HG03159 (cell line): ENCODE data around the gene FBXO9.

ENCODE experiments used
- ATAC-seq: cut with Tn5 transposase; IDR thresholded peaks from one replicate; pipeline ENCODE4 v1.9.1; 2021; ENCODE audit warnings: mild to moderate bottlenecking, moderate library complexity; ENCODE audit not compliant: unreplicated experiment

The FBXO9 gene

GRCh38 chr6:53086302-53086701 is 21.1 kb downstream of the FBXO9 start:
- no peak for ATAC-seq

- no peak for ATAC-seq
Observed at GRCh38 chr6:53089948-53090347, 24.7 kb downstream of the FBXO9 start.

- ATAC-seq, result no peak
Observed at GRCh38 chr6:53090576-53090975, 25.4 kb downstream of the FBXO9 start.

DNA sequence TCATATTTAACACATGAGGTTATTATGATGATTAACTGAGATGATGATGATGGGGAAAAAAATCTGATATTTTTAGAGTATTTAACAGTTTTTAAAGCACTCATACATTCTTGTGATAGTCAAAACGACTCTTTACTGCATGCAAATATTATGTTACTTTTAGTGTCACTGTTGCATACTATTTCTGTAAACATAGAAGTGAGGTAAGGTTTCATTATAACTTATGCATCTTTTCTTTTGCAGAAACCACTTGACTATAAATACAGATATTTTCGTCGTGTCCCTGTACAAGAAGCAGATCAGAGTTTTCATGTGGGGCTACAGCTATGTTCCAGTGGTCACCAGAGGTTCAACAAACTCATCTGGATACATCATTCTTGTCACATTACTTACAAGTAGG is 30.1 kb downstream of the FBXO9 start:
- ATAC-seq, result no peak

DNA sequence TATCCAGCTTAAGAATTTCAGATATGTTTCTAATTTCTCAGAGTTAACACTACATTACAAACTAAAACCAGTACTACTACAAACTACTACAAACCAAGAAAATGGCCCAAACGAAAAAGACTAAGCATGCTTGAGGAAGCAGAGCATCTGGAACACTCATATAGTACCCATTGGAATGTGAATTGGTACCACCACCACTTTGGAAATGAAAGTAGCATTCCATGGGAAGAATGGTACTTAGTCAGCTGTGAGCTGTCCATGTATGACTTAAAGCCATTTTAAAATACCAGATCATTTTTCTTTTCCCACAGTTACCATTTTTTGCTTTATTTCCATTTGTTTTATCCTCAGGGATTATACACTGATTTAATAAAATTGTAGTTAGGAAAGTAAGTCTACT is 30.5 kb downstream of the FBXO9 start:
- ATAC-seq, result no peak

DNA sequence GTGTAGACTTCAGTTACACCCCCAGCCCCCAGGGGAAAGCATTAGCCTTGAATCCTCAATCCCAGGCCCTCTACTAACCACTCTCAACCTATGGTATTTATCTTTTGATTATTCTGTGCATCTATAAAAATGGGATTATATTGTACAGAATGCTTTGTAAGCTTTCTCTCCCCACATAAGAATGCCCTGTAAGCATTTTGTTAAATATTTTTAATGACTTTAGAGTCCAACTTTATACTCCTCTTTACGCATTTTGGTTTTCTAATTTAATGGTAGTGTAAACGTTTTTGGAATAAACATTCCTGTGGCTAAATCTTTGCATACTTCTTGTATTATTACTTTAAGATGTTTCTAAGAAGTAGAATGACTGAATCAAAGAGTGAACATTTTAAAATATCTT is 35.4 kb downstream of the FBXO9 start:
- ATAC-seq, result no peak

GRCh38 chr6:53101006-53101405 is 35.8 kb downstream of the FBXO9 start:
- ATAC-seq, result no peak

DNA sequence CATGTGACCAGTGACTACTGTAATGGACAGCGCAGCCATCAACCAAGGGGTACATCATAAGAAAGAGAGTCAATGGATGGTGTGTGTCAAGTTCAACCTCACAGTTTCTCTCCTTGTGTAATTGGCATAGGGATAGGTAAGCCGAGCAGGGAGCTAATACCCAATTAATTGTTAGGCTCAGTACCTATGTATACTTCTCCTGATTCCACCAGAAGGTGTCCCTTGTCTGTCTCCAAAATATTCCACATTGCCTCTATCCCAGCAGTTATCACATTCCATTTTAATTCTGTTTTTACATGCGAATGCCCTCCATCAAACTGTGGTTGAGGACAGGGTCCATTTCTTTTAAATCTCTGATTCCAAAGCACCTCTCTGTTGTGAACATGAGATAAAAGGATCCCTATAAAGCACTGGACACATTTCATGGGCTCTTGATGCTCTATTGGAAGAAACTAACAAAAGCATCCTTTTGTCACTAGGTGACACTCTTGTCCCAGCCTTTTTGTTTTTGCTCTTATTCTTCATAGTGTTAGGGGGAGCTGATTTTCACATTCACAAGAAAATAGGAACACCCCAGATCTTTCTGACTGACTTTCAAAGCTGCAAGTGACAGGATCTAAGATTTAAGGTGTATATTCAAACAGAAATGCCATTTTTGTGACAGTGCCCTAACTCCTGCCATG is 38.9 kb downstream of the FBXO9 start:
- ATAC-seq, result no peak

GRCh38 chr6:53104916-53105315 is 39.7 kb downstream of the FBXO9 start:
- ATAC-seq, result no peak

DNA sequence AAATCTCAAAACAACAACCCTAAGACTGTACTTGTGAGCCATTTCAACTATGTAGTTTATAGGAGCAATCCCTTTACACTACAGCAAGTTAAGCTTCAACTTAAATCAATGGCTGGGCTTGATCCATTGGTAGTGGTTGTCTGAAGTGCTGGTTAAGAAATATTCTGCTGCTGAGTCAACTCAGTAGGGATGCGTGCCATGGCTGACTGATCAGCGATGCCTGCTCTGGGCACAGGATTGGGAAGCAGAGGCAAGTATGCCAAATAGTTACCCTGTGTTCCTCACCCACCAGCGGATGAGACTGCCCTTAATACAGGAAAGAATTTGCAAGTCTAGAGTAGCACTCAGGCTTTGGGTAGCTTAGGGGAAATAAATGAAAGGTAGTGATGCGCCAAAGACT is 41.9 kb downstream of the FBXO9 start:
- no peak for ATAC-seq

- peak; percentile 66 for ATAC-seq
Observed at GRCh38 chr6:53109612-53110011, 44.4 kb downstream of the FBXO9 start.

GRCh38 chr6:53111865-53112264 is 46.7 kb downstream of the FBXO9 start:
- ATAC-seq, result no peak

DNA sequence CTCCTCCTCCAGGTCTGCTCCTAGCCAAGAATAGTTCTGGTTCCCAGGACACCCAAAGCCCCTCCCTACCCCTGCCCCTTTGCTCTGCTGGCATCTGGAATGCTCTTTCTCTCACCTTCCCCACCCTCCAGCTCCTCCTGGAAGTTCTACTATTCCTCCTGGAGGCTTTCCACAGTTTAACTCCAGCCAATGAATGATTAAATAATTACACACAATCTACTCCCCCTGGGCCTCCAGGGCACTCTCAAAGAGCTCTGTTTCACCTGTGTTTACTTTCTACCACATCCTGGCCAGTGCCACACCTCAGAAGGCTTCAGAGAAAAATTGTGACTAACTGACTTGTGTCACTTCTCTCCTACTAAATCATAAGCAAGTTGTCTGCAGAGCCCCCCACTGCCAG is 47.2 kb downstream of the FBXO9 start:
- no peak for ATAC-seq

DNA sequence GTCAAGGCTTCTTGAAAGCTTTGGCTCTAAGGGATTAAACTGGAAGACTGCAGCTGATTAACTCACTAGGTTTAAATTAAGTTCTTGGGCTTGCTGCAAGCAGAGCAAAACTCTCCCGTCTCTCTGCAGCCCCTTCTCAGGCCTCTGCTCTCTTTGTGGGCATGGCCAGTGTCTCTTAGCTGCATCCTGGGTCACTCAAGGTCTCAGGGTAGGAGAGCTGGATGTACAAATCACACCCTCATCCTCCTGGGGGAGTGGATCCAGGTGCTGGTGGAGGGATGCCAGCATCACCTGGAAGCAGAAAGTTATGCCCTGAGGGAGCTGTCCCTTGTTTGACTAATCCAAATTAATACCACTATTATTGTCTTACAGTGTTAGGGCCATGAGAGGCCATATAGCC is 47.7 kb downstream of the FBXO9 start:
- no peak for ATAC-seq

DNA sequence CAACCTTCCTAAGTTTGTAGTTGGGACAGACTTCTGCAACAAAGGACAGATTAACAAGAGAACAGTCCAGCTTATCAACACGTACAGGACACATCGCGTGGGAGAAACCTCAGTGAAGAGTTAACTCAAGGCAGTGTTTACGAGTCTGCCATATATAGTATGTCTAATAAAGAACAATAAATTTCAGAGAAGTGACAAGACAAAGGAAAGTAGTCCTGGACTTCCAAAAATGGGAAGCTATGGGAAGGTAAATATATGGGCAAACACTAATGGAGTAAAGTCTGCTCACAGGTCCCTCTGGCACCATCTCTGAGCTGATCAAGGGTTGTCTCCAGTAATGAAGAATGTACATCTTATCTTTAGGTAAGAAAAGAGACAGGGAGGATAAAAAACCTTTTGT is 48.5 kb downstream of the FBXO9 start:
- ATAC-seq, result no peak

DNA sequence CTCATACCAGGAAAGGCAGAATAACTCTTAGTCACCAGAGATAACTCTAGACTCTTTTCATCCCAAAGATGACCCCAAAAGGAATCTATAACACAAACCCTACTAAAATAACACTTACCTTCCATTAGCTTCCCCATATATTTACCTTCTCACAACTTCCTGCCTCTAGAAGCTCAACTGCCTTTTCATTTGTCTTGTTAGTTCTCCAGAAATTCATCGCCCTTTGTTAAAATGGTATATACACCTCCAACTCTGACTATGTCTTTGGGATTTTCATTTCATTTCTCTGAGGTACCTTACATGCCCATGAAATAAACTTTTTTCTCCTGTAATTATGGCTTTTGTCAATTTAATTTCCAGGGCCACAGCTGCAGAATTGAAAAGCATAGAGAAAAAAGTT is 49.9 kb downstream of the FBXO9 start:
- no peak for ATAC-seq

GRCh38 chr6:53115741-53116140 is 50.5 kb downstream of the FBXO9 start:
- no peak for ATAC-seq

- no peak for ATAC-seq
Observed at GRCh38 chr6:53119349-53119748, 54.1 kb downstream of the FBXO9 start.

DNA sequence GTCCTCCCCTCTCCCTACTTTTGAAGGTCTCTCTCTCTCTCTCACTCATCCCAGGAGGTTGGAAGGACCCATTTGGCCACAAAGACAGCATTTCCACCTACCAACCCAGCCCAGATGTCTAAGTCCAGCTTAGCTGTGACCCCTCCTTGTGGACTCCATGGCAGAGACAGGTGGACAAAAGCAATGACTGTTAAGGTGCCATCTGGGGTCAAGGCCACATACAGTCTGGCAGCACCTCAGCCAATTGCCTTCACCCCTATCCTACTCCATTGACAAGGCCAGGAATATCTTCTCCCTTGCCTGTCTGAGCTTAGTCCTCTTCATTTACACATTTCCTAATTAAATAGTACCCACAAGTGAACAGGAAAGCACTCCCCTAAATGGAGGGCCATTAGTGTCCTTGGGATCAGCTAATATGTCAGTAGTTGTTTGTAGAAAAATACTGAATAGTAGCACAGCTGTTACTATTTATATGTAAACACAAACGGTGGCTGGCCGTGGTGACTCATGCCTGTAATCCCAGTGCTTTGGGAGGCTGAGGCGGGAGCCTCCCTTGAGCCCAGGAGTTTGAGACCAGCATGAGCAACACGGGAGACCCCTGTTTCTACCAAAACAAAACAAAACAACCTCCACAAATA is 54.7 kb downstream of the FBXO9 start:
- no peak for ATAC-seq

GRCh38 chr6:53124131-53124800 is 59.1 kb downstream of the FBXO9 start:
- no peak for ATAC-seq

DNA sequence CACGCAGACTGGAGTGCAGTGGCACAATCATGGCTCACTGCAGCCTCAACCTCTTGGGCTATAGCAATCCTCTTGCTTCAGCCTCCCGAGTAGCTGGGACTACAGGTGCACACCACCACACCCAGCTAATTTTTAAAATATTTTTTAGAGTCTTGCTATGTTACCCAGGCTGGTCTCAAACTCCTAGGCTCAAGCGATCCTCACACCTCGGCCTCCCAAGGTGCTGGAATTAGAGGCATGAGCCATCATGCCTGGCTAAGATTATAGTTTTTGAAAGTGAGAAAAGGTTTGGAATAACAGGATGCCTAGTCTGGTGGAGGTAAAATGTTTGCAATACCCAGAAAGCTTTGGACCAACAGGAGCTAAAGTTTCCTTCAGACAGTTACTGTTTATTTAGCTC is 60.1 kb downstream of the FBXO9 start:
- no peak for ATAC-seq

DNA sequence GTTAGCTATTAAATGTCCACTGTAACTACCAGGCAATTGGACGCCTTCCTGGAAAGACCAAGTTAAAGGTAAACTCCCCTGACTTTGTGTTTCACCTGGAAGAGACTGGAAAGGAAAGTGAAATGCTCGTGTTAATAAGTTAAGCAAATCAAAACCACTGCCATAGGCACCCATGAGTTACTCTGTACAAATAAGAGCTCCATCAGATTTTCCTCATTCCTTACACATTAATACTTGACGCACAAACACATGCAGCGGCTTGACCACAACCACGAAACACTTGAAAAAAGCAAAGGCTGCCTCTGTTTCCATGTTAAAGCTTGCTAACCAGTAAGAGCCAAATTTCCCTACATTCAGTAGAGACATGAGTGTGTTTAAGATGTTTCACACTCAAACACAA is 63.6 kb downstream of the FBXO9 start:
- no peak for ATAC-seq
